ENCODE results near the gene MCM9. TPM values are rescaled to one million over a fixed set of nuclear protein-coding genes. Genes with fewer than 3 reads are reported as not detected.
"Not testable (repeated sequence)": the region's sequence is repeated elsewhere in the genome, so short reads cannot be mapped to it uniquely, and the experiment has no call there.

MCM9 gene
- polyA plus RNA-seq, 2 donors, result 3.7 to 5.2 TPM

GRCh38 chr6:118804091-118804490 is 130.9 kb downstream of the MCM9 start:
- no peak overlapping the region for H3K27ac ChIP-seq (ENCODE audit: low read depth in 2 of 2, low read length in 1 of 2)
- WGBS, 2 donors, result 81 to 87% methylated on average over 4 of the region's 4 CpGs
- peaks cover 0 to 2% of the 10 kb centered on the region in 2 donors for H3K4me1 ChIP-seq (ENCODE audit: control insufficient read depth in 2 of 2, insufficient read depth in 2 of 2, low read length in 1 of 2)
- H3K9me3 ChIP-seq (ENCODE audit: control insufficient read depth in 2 of 2, insufficient read depth in 1 of 2, low read depth in 1 of 2, low read length in 1 of 2), result no peaks in the 10 kb centered on the region
- no peaks in the 10 kb centered on the region for H3K27me3 ChIP-seq (ENCODE audit: control insufficient read depth in 1 of 2, insufficient read depth in 2 of 2, low read length in 2 of 2)
- no peak overlapping the region for H3K4me3 ChIP-seq (ENCODE audit: low read depth in 1 of 2, low read length in 2 of 2)
- no peaks in the 10 kb centered on the region for H3K36me3 ChIP-seq (ENCODE audit: control insufficient read depth in 2 of 2, insufficient read depth in 2 of 2, low read length in 1 of 2)

- Histone ChIP-seq H3K4me3 (ENCODE audit: low read depth in 1 of 2, low read length in 2 of 2) (no peak overlapping the region), H3K4me1 (ENCODE audit: control insufficient read depth in 2 of 2, insufficient read depth in 2 of 2, low read length in 1 of 2) (peaks cover 0 to 2% of the 10 kb centered on the region in 2 donors), H3K27ac (ENCODE audit: low read depth in 2 of 2, low read length in 1 of 2) (no peak overlapping the region), H3K9me3 (ENCODE audit: control insufficient read depth in 2 of 2, insufficient read depth in 1 of 2, low read depth in 1 of 2, low read length in 1 of 2) (no peaks in the 10 kb centered on the region), H3K36me3 (ENCODE audit: control insufficient read depth in 2 of 2, insufficient read depth in 2 of 2, low read length in 1 of 2) (no peaks in the 10 kb centered on the region), H3K27me3 (ENCODE audit: control insufficient read depth in 1 of 2, insufficient read depth in 2 of 2, low read length in 2 of 2) (no peaks in the 10 kb centered on the region)
- 91 to 94% methylated on average over 6 of the region's 6 CpGs for WGBS, 2 donors
These were observed 133.7 kb downstream of the MCM9 start for GRCh38 chr6:118801257-118801656.

- H3K4me1 ChIP-seq (ENCODE audit: control insufficient read depth in 2 of 2, insufficient read depth in 2 of 2, low read length in 1 of 2), result peaks cover 0 to 2% of the 10 kb centered on the region in 2 donors
- no peaks in the 10 kb centered on the region for H3K27me3 ChIP-seq (ENCODE audit: control insufficient read depth in 1 of 2, insufficient read depth in 2 of 2, low read length in 2 of 2)
- 14 to 21% methylated on average over 17 of the region's 17 CpGs for WGBS, 2 donors
- no peak overlapping the region for H3K4me3 ChIP-seq (ENCODE audit: low read depth in 1 of 2, low read length in 2 of 2)
- H3K27ac ChIP-seq (ENCODE audit: low read depth in 2 of 2, low read length in 1 of 2), result no peak overlapping the region
- no peaks in the 10 kb centered on the region for H3K36me3 ChIP-seq (ENCODE audit: control insufficient read depth in 2 of 2, insufficient read depth in 2 of 2, low read length in 1 of 2)
- no peaks in the 10 kb centered on the region for H3K9me3 ChIP-seq (ENCODE audit: control insufficient read depth in 2 of 2, insufficient read depth in 1 of 2, low read depth in 1 of 2, low read length in 1 of 2)
These were observed 134.4 kb downstream of the MCM9 start for GRCh38 chr6:118800394-118801071.

GRCh38 chr6:118799826-118800225 is 135.1 kb downstream of the MCM9 start:
- 88 to 93% methylated on average over 4 of the region's 4 CpGs for WGBS, 2 donors
- H3K4me3 ChIP-seq (ENCODE audit: low read depth in 1 of 2, low read length in 2 of 2), result no peak overlapping the region
- H3K27ac ChIP-seq (ENCODE audit: low read depth in 2 of 2, low read length in 1 of 2), result no peak overlapping the region
- peaks cover 0 to 2% of the 10 kb centered on the region in 2 donors for H3K4me1 ChIP-seq (ENCODE audit: control insufficient read depth in 2 of 2, insufficient read depth in 2 of 2, low read length in 1 of 2)
- no peaks in the 10 kb centered on the region for H3K27me3 ChIP-seq (ENCODE audit: control insufficient read depth in 1 of 2, insufficient read depth in 2 of 2, low read length in 2 of 2)
- no peaks in the 10 kb centered on the region for H3K9me3 ChIP-seq (ENCODE audit: control insufficient read depth in 2 of 2, insufficient read depth in 1 of 2, low read depth in 1 of 2, low read length in 1 of 2)
- no peaks in the 10 kb centered on the region for H3K36me3 ChIP-seq (ENCODE audit: control insufficient read depth in 2 of 2, insufficient read depth in 2 of 2, low read length in 1 of 2)

DNA sequence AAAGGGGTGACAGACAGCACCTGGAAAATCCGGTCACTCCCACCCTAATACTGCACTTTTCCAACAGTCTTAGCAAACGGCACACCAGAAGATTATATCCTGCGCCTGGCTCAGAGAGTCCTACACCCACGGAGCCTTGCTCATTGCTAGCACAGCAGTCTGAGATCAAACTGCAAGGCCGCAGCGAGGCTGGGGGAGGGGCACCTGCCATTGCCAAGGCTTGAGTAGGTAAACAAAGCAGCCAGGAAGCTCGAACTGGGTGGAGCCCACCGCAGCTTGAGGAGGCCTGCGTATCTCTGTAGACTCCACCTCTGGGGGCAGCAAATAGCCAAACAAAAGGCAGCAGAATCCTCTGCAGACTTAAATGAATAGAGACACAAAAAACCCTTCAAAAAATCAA is 138.4 kb downstream of the MCM9 start:
- not testable (repeated sequence) for H3K36me3 ChIP-seq (ENCODE audit: control insufficient read depth in 2 of 2, insufficient read depth in 2 of 2, low read length in 1 of 2); H3K4me3 ChIP-seq (ENCODE audit: low read depth in 1 of 2, low read length in 2 of 2); H3K27ac ChIP-seq (ENCODE audit: low read depth in 2 of 2, low read length in 1 of 2); H3K4me1 ChIP-seq (ENCODE audit: control insufficient read depth in 2 of 2, insufficient read depth in 2 of 2, low read length in 1 of 2); H3K27me3 ChIP-seq (ENCODE audit: control insufficient read depth in 1 of 2, insufficient read depth in 2 of 2, low read length in 2 of 2); H3K9me3 ChIP-seq (ENCODE audit: control insufficient read depth in 2 of 2, insufficient read depth in 1 of 2, low read depth in 1 of 2, low read length in 1 of 2)
- WGBS, 2 donors, result 64 to 68% methylated on average over 9 of the region's 9 CpGs

DNA sequence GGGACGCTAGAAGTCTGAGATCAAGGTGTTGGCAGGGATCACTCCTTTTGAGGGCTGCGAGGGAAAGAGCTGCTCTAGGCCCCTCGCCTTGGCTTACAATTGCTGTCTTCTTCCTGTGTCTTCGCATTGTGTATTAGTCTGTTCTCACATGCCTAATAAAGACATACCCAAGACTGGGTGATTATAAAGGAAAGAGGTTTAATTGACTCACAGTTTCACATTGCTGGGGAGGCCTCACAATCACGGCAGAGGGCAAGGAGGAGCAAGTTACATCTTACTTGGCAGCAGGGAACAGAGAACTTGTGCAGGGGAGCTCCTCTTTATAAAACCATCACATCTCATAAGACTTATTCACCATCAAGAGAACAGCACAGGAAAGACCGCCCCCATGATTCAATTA is 143.5 kb downstream of the MCM9 start:
- Histone ChIP-seq H3K36me3 (ENCODE audit: control insufficient read depth in 2 of 2, insufficient read depth in 2 of 2, low read length in 1 of 2) (no peaks in the 10 kb centered on the region), H3K9me3 (ENCODE audit: control insufficient read depth in 2 of 2, insufficient read depth in 1 of 2, low read depth in 1 of 2, low read length in 1 of 2) (no peaks in the 10 kb centered on the region), H3K27ac (ENCODE audit: low read depth in 2 of 2, low read length in 1 of 2) (no peak overlapping the region), H3K4me3 (ENCODE audit: low read depth in 1 of 2, low read length in 2 of 2) (no peak overlapping the region), H3K27me3 (ENCODE audit: control insufficient read depth in 1 of 2, insufficient read depth in 2 of 2, low read length in 2 of 2) (no peaks in the 10 kb centered on the region), H3K4me1 (ENCODE audit: control insufficient read depth in 2 of 2, insufficient read depth in 2 of 2, low read length in 1 of 2) (no peaks in the 10 kb centered on the region)
- WGBS, 2 donors, result 90 to 93% methylated on average over 6 of the region's 6 CpGs

GRCh38 chr6:118789954-118790353 is 145.0 kb downstream of the MCM9 start:
- 70 to 73% methylated on average over 4 of the region's 4 CpGs for WGBS, 2 donors
- Histone ChIP-seq H3K4me1 (ENCODE audit: control insufficient read depth in 2 of 2, insufficient read depth in 2 of 2, low read length in 1 of 2) (no peaks in the 10 kb centered on the region), H3K36me3 (ENCODE audit: control insufficient read depth in 2 of 2, insufficient read depth in 2 of 2, low read length in 1 of 2) (no peaks in the 10 kb centered on the region), H3K27me3 (ENCODE audit: control insufficient read depth in 1 of 2, insufficient read depth in 2 of 2, low read length in 2 of 2) (no peaks in the 10 kb centered on the region), H3K4me3 (ENCODE audit: low read depth in 1 of 2, low read length in 2 of 2) (no peak overlapping the region), H3K9me3 (ENCODE audit: control insufficient read depth in 2 of 2, insufficient read depth in 1 of 2, low read depth in 1 of 2, low read length in 1 of 2) (no peaks in the 10 kb centered on the region), H3K27ac (ENCODE audit: low read depth in 2 of 2, low read length in 1 of 2) (no peak overlapping the region)

- WGBS, 2 donors, result 96 to 97% methylated on average over 5 of the region's 5 CpGs
- Histone ChIP-seq H3K27ac (ENCODE audit: low read depth in 2 of 2, low read length in 1 of 2) (no peak overlapping the region), H3K27me3 (ENCODE audit: control insufficient read depth in 1 of 2, insufficient read depth in 2 of 2, low read length in 2 of 2) (no peaks in the 10 kb centered on the region), H3K4me1 (ENCODE audit: control insufficient read depth in 2 of 2, insufficient read depth in 2 of 2, low read length in 1 of 2) (peaks cover 0 to 3% of the 10 kb centered on the region in 2 donors), H3K9me3 (ENCODE audit: control insufficient read depth in 2 of 2, insufficient read depth in 1 of 2, low read depth in 1 of 2, low read length in 1 of 2) (no peaks in the 10 kb centered on the region), H3K36me3 (ENCODE audit: control insufficient read depth in 2 of 2, insufficient read depth in 2 of 2, low read length in 1 of 2) (no peaks in the 10 kb centered on the region), H3K4me3 (ENCODE audit: low read depth in 1 of 2, low read length in 2 of 2) (no peak overlapping the region)
These were observed 145.5 kb downstream of the MCM9 start for GRCh38 chr6:118789419-118789818.

GRCh38 chr6:118788702-118789101 is 146.3 kb downstream of the MCM9 start:
- no peaks in the 10 kb centered on the region for H3K27me3 ChIP-seq (ENCODE audit: control insufficient read depth in 1 of 2, insufficient read depth in 2 of 2, low read length in 2 of 2)
- H3K4me3 ChIP-seq (ENCODE audit: low read depth in 1 of 2, low read length in 2 of 2), result no peak overlapping the region
- peaks cover 0 to 3% of the 10 kb centered on the region in 2 donors for H3K4me1 ChIP-seq (ENCODE audit: control insufficient read depth in 2 of 2, insufficient read depth in 2 of 2, low read length in 1 of 2)
- 85 to 86% methylated on average over 4 of the region's 4 CpGs for WGBS, 2 donors
- no peaks in the 10 kb centered on the region for H3K9me3 ChIP-seq (ENCODE audit: control insufficient read depth in 2 of 2, insufficient read depth in 1 of 2, low read depth in 1 of 2, low read length in 1 of 2)
- H3K36me3 ChIP-seq (ENCODE audit: control insufficient read depth in 2 of 2, insufficient read depth in 2 of 2, low read length in 1 of 2), result no peaks in the 10 kb centered on the region
- no peak overlapping the region for H3K27ac ChIP-seq (ENCODE audit: low read depth in 2 of 2, low read length in 1 of 2)

GRCh38 chr6:118787724-118788423 is 147.1 kb downstream of the MCM9 start:
- Histone ChIP-seq H3K27ac (ENCODE audit: low read depth in 2 of 2, low read length in 1 of 2) (no peak overlapping the region), H3K27me3 (ENCODE audit: control insufficient read depth in 1 of 2, insufficient read depth in 2 of 2, low read length in 2 of 2) (no peaks in the 10 kb centered on the region), H3K9me3 (ENCODE audit: control insufficient read depth in 2 of 2, insufficient read depth in 1 of 2, low read depth in 1 of 2, low read length in 1 of 2) (no peaks in the 10 kb centered on the region), H3K36me3 (ENCODE audit: control insufficient read depth in 2 of 2, insufficient read depth in 2 of 2, low read length in 1 of 2) (no peaks in the 10 kb centered on the region), H3K4me1 (ENCODE audit: control insufficient read depth in 2 of 2, insufficient read depth in 2 of 2, low read length in 1 of 2) (peaks cover 0 to 3% of the 10 kb centered on the region in 2 donors), H3K4me3 (ENCODE audit: low read depth in 1 of 2, low read length in 2 of 2) (no peak overlapping the region)
- WGBS, 2 donors, result 73 to 75% methylated on average over 6 of the region's 6 CpGs

Measured in esophagus (tissue), 2 donors.